ENCODE results near the gene AGPS. TPM values are rescaled to one million over a fixed set of nuclear protein-coding genes. Genes with fewer than 3 reads are reported as not detected.

The AGPS gene
- total and polyA plus RNA-seq, 9 of the 15 experiments (the other 6 are each of a cell fraction or from before 2014, with no cell fraction given), result 15.5 to 211 (median 63.1) TPM

DNA sequence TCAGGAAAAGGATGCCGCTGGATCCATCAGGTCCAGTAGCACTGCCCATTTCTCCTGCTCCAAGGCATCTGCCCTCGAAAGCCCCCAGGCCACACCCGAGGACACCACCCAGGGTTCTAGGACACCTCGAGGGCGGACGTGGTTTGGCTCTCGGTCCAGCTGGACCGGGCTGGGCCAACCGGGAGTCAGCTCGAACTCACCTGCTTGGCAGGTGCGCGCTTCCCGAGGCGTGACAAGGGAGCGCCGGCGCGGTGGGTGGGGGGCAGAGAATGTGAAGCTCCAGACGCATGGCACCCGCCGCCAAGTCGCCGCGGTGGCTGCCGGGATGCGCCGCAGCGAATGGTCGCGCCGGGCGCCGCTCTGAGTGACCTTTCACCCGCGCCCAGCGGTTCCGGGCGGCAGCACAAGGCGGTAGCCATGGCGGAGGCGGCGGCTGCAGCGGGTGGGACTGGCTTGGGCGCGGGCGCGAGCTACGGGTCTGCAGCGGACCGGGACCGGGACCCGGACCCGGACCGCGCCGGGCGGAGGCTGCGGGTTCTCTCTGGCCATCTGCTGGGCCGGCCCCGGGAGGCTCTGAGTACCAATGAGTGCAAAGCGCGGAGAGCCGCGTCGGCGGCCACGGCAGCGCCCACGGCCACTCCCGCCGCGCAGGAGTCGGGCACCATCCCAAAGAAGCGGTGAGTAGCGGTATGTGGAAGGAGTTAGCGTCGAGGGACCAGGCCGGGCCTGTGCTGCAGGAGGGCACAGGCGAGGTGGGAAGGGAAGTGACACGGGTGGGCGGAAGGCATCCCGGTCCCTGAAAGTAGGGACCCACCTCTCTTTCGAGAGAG is at the start of gene AGPS (continued):
- TF ChIP-seq, protein P1, sequence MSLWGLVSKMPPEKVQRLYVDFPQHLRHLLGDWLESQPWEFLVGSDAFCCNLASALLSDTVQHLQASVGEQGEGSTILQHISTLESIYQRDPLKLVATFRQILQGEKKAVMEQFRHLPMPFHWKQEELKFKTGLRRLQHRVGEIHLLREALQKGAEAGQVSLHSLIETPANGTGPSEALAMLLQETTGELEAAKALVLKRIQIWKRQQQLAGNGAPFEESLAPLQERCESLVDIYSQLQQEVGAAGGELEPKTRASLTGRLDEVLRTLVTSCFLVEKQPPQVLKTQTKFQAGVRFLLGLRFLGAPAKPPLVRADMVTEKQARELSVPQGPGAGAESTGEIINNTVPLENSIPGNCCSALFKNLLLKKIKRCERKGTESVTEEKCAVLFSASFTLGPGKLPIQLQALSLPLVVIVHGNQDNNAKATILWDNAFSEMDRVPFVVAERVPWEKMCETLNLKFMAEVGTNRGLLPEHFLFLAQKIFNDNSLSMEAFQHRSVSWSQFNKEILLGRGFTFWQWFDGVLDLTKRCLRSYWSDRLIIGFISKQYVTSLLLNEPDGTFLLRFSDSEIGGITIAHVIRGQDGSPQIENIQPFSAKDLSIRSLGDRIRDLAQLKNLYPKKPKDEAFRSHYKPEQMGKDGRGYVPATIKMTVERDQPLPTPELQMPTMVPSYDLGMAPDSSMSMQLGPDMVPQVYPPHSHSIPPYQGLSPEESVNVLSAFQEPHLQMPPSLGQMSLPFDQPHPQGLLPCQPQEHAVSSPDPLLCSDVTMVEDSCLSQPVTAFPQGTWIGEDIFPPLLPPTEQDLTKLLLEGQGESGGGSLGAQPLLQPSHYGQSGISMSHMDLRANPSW (CRISPR knock-in tag; IDR thresholded peaks at IDR 0.05), result peak; percentile 95
- peak; percentile 77 to 83; a peak in 3 of 4 replicates for TF ChIP-seq TEAD1 (CRISPR knock-in tag; IDR thresholded peaks at IDR 0.05)
- TF ChIP-seq, protein P2, sequence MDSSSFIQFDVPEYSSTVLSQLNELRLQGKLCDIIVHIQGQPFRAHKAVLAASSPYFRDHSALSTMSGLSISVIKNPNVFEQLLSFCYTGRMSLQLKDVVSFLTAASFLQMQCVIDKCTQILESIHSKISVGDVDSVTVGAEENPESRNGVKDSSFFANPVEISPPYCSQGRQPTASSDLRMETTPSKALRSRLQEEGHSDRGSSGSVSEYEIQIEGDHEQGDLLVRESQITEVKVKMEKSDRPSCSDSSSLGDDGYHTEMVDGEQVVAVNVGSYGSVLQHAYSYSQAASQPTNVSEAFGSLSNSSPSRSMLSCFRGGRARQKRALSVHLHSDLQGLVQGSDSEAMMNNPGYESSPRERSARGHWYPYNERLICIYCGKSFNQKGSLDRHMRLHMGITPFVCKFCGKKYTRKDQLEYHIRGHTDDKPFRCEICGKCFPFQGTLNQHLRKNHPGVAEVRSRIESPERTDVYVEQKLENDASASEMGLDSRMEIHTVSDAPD (CRISPR knock-in tag; IDR thresholded peaks at IDR 0.05), result no peak
- TF ChIP-seq, protein P3, sequence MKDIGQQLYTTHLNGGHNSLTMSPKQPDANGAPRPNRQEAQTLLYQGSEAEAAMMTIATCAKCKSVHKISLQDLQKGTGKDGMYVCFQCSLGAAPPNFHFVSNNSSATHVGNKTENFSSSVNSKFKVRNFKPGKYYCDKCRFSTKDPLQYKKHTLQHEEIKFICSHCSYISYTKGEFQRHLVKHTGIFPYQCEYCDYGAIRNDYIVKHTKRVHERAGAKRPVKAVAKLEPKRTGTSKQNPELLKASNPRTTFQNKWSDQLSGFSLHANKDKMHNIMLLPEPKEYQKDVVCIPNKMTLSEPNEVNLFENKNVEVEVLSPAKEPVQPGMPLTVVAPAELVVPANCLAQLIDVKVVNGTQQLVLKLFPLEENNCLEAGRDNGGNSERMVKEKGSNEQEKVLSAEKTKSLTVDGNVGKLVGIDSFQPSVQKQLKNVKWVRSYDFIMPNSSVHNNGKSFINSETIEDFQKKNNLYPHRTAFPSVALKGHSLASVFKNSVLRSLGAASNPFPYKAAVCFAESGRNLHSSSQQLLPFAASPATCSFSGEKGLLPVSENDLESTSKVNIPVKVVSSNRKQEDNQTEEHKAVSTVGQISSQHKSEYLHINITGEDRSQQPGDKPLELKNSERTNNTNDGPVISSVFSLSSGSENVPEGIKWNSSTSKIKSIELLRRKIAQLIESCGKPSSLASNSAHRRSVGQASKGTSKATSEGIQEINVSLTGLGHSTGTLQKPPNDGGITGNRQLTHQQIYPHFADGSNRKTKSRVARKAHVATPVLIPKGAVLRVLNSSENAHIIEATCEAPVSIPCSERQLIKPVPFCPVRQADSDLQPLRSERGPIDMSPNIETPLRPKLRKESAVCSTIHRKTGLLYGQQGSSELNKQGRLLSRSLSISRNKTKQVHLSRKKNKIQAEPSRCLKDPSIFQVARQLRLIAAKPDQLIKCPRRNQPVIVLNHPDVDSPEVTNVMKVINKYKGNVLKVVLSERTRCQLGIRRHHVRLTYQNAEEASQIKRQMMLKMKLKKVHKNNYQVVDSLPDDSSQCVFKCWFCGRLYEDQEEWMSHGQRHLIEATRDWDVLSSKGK (CRISPR knock-in tag; IDR thresholded peaks at IDR 0.05), result no peak
- peak; percentile 100 for TF ChIP-seq RBFOX2 (IDR thresholded peaks at IDR 0.05; ENCODE audit: low read depth, low read length)
- TF ChIP-seq, protein P4, sequence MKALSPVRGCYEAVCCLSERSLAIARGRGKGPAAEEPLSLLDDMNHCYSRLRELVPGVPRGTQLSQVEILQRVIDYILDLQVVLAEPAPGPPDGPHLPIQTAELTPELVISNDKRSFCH (CRISPR knock-in tag; IDR thresholded peaks at IDR 0.05), result no peak
- TF ChIP-seq, protein P4 (tag; IDR thresholded peaks at IDR 0.05), result peak; percentile 98
- TF ChIP-seq, protein P5, sequence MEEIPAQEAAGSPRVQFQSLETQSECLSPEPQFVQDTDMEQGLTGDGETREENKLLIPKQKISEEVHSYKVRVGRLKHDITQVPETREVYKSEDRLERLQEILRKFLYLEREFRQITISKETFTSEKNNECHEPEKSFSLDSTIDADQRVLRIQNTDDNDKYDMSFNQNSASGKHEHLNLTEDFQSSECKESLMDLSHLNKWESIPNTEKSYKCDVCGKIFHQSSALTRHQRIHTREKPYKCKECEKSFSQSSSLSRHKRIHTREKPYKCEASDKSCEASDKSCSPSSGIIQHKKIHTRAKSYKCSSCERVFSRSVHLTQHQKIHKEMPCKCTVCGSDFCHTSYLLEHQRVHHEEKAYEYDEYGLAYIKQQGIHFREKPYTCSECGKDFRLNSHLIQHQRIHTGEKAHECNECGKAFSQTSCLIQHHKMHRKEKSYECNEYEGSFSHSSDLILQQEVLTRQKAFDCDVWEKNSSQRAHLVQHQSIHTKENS (CRISPR knock-in tag; IDR thresholded peaks at IDR 0.05), result no peak
- TF ChIP-seq CBX5 (IDR thresholded peaks at IDR 0.05; ENCODE audit: borderline replicate concordance, low read depth), result peak; percentile 41
- TF ChIP-seq NCOA4 (IDR thresholded peaks at IDR 0.05; ENCODE audit: partially characterized antibody), result no peak
- TF ChIP-seq KDM2B (CRISPR knock-in tag; IDR thresholded peaks at IDR 0.05), result no peak
